ENCODE measurements around the gene IRS2. TPM values are rescaled to one million over a fixed set of nuclear protein-coding genes. Genes with fewer than 3 reads are reported as not detected.

IRS2 gene
- total and polyA plus RNA-seq, 9 donors, result 14.6 to 40.9 (median 26.6) TPM

DNA sequence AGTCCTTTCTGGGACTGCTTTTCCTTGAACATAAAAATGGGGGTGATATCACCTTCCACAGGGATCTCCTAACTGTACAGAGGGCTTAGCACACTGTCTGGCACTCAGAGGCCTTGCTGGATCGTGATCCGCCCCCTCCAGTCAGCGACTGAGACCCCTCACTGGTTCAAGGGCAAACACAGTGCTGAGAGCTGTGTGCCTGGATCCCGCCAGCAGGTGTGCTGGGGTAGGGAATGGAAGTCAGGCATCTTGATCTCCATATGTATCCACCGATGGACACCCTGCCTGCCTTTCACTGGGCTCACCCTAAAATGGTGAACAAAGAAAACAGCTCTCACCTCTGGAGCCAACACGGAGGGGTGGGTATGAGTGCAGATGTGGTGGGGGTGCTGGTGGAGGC is 64.3 kb downstream of the IRS2 start:
- H3K36me3 ChIP-seq, result no peaks in the 10 kb centered on the region
- H3K4me3 ChIP-seq, result no peak overlapping the region
- no peaks in the 10 kb centered on the region for H3K9me3 ChIP-seq
- no peaks in the 10 kb centered on the region for H3K27me3 ChIP-seq
- intact Hi-C loops (cut with DNase I), result no loop called here
- DNase-seq, result no peak
- no peak overlapping the region for H3K27ac ChIP-seq
- no peaks in the 10 kb centered on the region for H3K4me1 ChIP-seq (ENCODE audit: insufficient read depth)
- WGBS, 3 donors, result 76 to 86% (median 81%) methylated on average over 6 of the region's 6 CpGs
- TF ChIP-seq, protein P1, sequence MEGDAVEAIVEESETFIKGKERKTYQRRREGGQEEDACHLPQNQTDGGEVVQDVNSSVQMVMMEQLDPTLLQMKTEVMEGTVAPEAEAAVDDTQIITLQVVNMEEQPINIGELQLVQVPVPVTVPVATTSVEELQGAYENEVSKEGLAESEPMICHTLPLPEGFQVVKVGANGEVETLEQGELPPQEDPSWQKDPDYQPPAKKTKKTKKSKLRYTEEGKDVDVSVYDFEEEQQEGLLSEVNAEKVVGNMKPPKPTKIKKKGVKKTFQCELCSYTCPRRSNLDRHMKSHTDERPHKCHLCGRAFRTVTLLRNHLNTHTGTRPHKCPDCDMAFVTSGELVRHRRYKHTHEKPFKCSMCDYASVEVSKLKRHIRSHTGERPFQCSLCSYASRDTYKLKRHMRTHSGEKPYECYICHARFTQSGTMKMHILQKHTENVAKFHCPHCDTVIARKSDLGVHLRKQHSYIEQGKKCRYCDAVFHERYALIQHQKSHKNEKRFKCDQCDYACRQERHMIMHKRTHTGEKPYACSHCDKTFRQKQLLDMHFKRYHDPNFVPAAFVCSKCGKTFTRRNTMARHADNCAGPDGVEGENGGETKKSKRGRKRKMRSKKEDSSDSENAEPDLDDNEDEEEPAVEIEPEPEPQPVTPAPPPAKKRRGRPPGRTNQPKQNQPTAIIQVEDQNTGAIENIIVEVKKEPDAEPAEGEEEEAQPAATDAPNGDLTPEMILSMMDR (IDR thresholded peaks at IDR 0.05), result no peak
- TF ChIP-seq EP300 (IDR thresholded peaks at IDR 0.05) (no peak), POLR2A (IDR thresholded peaks at IDR 0.05) (no peak)

DNA sequence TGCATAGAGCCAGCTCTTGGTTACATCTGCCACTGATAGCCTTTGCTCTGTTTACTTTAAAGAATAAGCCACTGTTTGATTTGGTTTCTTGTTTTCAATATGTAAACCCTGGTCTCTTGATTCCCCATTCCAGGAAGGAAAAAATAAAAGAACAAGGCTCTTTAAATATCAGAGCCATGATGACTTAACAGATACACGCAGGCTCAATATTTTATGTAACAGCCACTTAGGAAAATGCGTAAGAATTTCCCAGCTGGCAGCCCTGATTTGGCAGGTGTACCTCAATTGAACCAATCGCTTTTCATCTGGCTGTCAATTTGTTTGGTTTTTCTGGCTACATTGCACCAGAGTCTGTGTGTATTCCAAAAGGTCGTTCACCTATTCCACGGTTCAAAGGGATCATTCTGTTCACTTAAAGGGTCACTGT is 65.6 kb downstream of the IRS2 start:
- no peak overlapping the region for H3K4me3 ChIP-seq
- H3K27me3 ChIP-seq, result no peaks in the 10 kb centered on the region
- no peaks in the 10 kb centered on the region for H3K36me3 ChIP-seq
- DNase-seq, result no peak
- 71 to 77% (median 71%) methylated on average over 5 of the region's 5 CpGs for WGBS, 3 donors
- H3K4me1 ChIP-seq (ENCODE audit: insufficient read depth), result no peaks in the 10 kb centered on the region
- intact Hi-C loops (cut with DNase I), result no loop called here
- no peaks in the 10 kb centered on the region for H3K9me3 ChIP-seq
- no peak overlapping the region for H3K27ac ChIP-seq
- TF ChIP-seq EP300 (IDR thresholded peaks at IDR 0.05), result no peak
- TF ChIP-seq, protein P1 (IDR thresholded peaks at IDR 0.05), result no peak
- TF ChIP-seq POLR2A (IDR thresholded peaks at IDR 0.05), result no peak

DNA sequence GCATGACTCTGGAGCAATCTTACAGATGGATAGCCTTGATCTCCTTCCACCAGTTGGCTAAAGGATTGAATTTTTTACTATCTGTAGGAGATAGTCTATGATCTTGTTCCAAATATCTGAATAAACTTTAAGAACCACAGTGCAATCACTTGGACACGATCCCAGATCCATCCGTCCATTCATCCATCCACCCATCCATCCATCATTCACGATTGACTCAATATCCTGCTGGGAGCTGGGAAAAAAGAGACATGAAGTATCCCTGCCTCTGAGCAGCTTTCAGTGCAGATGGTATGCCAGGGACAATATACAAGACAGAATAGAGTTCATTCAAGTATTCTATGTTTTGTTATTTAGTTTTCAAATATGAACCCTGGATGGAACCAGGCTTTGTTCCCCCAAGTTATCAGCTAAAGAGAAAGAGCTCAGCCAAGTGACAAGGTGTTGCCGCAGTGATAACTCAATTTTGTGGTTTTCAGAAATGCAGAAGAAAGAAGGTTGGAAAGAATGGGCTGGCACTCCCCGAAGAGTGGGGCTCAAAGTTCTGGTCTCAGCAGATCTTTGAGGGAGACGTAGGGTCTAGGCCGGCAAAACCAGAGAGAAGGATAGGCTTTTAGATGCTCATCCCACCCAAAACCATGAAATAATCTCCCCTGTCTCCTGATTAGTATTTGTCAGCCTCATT is 66.3 kb downstream of the IRS2 start:
- no peaks in the 10 kb centered on the region for H3K36me3 ChIP-seq
- WGBS, 3 donors, result 75 to 78% (median 75%) methylated on average over 7 of the region's 7 CpGs
- no peaks in the 10 kb centered on the region for H3K27me3 ChIP-seq
- no peaks in the 10 kb centered on the region for H3K9me3 ChIP-seq
- no peak overlapping the region for H3K4me3 ChIP-seq
- no peaks in the 10 kb centered on the region for H3K4me1 ChIP-seq (ENCODE audit: insufficient read depth)
- no peak for DNase-seq
- H3K27ac ChIP-seq, result no peak overlapping the region
- intact Hi-C loops (cut with DNase I), result no loop called here
- TF ChIP-seq, protein P1 (IDR thresholded peaks at IDR 0.05), result no peak
- TF ChIP-seq EP300 (IDR thresholded peaks at IDR 0.05) (no peak), POLR2A (IDR thresholded peaks at IDR 0.05) (no peak)

DNA sequence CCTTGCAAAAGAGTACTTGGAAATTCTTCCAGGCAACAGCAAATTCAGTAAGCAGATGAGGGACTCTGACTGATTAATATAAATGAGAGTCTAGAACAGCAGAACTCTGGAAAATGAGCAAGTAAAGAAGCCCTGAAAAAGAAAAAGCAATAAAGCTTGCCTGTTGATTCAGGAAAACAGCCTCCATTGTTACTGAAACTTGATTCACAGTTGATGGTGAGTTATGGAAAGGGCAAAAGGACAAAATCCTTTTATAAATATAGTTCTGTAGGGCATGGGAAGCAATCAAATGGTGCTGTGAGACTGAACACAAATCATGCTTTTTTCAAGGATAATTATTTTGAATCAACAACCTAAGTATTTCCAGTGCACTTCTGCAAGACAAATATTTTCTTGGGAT is 67.7 kb downstream of the IRS2 start:
- Histone ChIP-seq H3K4me1 (ENCODE audit: insufficient read depth) (no peaks in the 10 kb centered on the region), H3K4me3 (no peak overlapping the region), H3K27ac (no peak overlapping the region), H3K9me3 (no peaks in the 10 kb centered on the region), H3K27me3 (no peaks in the 10 kb centered on the region), H3K36me3 (no peaks in the 10 kb centered on the region)
- TF ChIP-seq EP300 (IDR thresholded peaks at IDR 0.05), result no peak
- TF ChIP-seq, protein P1 (IDR thresholded peaks at IDR 0.05), result no peak
- no peak for TF ChIP-seq POLR2A (IDR thresholded peaks at IDR 0.05)
- intact Hi-C loops (cut with DNase I), result no loop called here
- no peak for DNase-seq
